ENCODE data around the gene RBM4.
"Not testable (repeated sequence)": the region's sequence is repeated elsewhere in the genome, so short reads cannot be mapped to it uniquely, and the experiment has no call there.

RBM4 gene

DNA sequence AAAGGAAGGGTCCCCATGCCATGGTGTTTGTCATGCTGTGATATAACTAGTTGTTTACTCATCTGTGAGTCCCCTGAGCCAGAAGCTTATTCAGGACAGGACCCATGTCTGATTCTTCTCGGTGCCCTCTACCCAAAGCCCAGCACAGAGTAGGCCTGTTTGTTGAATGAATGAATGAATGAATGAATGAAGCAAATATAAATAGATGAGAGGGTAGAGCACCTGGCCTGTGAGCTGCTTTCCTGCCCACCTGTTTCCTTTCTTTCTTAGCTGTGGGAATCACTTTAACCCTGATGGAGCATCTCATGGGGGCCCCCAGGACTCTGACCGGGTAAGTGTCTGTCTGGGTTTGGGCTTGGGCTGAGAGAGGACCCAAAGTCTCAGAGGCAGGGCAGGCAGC is 38.3 kb upstream of the RBM4 start:
- H3K4me3 ChIP-seq (ENCODE audit: low read depth, low read length) = no peak overlapping the region
- H3K27me3 ChIP-seq (ENCODE audit: control insufficient read depth, insufficient read depth, low read length) = no peaks in the 10 kb centered on the region
- no peak overlapping the region for H3K27ac ChIP-seq (ENCODE audit: low read depth, low read length)
- H3K36me3 ChIP-seq (ENCODE audit: control insufficient read depth, insufficient read depth, low read length) = peaks cover 54% of the 10 kb centered on the region
- no peak overlapping the region for H3K9ac ChIP-seq (ENCODE audit: low read length)
- H3K9me3 ChIP-seq (ENCODE audit: control insufficient read depth, insufficient read depth, low read depth, low read length) = no peaks in the 10 kb centered on the region
- H3K4me1 ChIP-seq (ENCODE audit: control insufficient read depth, insufficient read depth, low read length) = no peaks in the 10 kb centered on the region

- Histone ChIP-seq H3K9me3 (ENCODE audit: control insufficient read depth, insufficient read depth, low read depth, low read length) (no peaks in the 10 kb centered on the region), H3K36me3 (ENCODE audit: control insufficient read depth, insufficient read depth, low read length) (peaks cover 54% of the 10 kb centered on the region), H3K4me1 (ENCODE audit: control insufficient read depth, insufficient read depth, low read length) (no peaks in the 10 kb centered on the region), H3K27ac (ENCODE audit: low read depth, low read length) (no peak overlapping the region), H3K9ac (ENCODE audit: low read length) (no peak overlapping the region), H3K27me3 (ENCODE audit: control insufficient read depth, insufficient read depth, low read length) (no peaks in the 10 kb centered on the region), H3K4me3 (ENCODE audit: low read depth, low read length) (no peak overlapping the region)
Measured at GRCh38 chr11:66600631-66601233, 37.8 kb upstream of the RBM4 start.

GRCh38 chr11:66603072-66603471 is 35.4 kb upstream of the RBM4 start:
- H3K4me3 ChIP-seq (ENCODE audit: low read depth, low read length) = no peak overlapping the region
- peaks cover 66% of the 10 kb centered on the region for H3K36me3 ChIP-seq (ENCODE audit: control insufficient read depth, insufficient read depth, low read length)
- no peaks in the 10 kb centered on the region for H3K27me3 ChIP-seq (ENCODE audit: control insufficient read depth, insufficient read depth, low read length)
- no peak overlapping the region for H3K27ac ChIP-seq (ENCODE audit: low read depth, low read length)
- no peaks in the 10 kb centered on the region for H3K9me3 ChIP-seq (ENCODE audit: control insufficient read depth, insufficient read depth, low read depth, low read length)
- H3K4me1 ChIP-seq (ENCODE audit: control insufficient read depth, insufficient read depth, low read length) = no peaks in the 10 kb centered on the region
- no peak overlapping the region for H3K9ac ChIP-seq (ENCODE audit: low read length)

DNA sequence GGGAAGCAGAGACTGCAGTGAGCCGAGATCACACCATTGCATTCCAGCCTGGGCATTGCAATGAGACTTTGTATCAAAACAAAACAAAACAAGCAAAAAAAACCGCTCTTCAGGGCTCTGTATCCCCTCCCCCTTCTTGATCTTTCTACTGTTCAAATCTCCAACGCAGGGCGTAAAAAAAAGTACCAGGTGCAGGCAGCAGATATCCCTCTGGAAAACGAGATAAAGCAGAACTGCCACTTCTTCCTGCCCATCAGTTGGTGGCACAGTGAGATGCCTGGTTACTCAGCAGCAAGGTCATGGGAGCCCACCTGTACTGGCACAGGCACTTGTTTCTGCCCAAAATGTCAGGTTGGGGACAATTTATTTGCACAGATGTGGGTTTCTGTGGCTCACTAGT is 34.3 kb upstream of the RBM4 start:
- Histone ChIP-seq H3K27me3 (ENCODE audit: control insufficient read depth, insufficient read depth, low read length) (no peaks in the 10 kb centered on the region), H3K4me3 (ENCODE audit: low read depth, low read length) (no peak overlapping the region), H3K9ac (ENCODE audit: low read length) (no peak overlapping the region), H3K4me1 (ENCODE audit: control insufficient read depth, insufficient read depth, low read length) (no peaks in the 10 kb centered on the region), H3K27ac (ENCODE audit: low read depth, low read length) (no peak overlapping the region), H3K36me3 (ENCODE audit: control insufficient read depth, insufficient read depth, low read length) (peaks cover 61% of the 10 kb centered on the region), H3K9me3 (ENCODE audit: control insufficient read depth, insufficient read depth, low read depth, low read length) (no peaks in the 10 kb centered on the region)

DNA sequence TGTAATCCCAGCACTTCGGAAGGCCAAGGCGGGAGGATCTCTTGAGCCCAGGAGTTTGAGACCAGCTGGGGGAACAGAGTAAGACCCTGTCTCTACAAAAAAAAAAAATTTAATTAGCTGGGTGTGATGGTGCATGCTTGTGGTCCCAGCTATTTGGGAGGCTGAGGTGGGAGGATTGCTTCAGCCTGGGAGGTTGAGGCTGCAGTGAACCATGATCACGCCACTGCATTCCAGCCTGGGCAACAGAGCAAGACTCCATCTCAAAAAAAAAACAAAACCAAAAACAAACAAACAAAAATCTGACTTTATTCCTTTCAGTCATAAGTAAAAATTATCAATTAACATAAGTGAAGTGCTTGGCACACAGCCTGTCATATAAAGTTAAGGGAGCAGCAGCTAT is 31.9 kb upstream of the RBM4 start:
- H3K9me3 ChIP-seq (ENCODE audit: control insufficient read depth, insufficient read depth, low read depth, low read length); H3K27me3 ChIP-seq (ENCODE audit: control insufficient read depth, insufficient read depth, low read length); H3K9ac ChIP-seq (ENCODE audit: low read length); H3K4me1 ChIP-seq (ENCODE audit: control insufficient read depth, insufficient read depth, low read length); H3K4me3 ChIP-seq (ENCODE audit: low read depth, low read length); H3K27ac ChIP-seq (ENCODE audit: low read depth, low read length): not testable (repeated sequence)
- peaks cover 41% of the 10 kb centered on the region for H3K36me3 ChIP-seq (ENCODE audit: control insufficient read depth, insufficient read depth, low read length)

- H3K27ac ChIP-seq (ENCODE audit: low read depth, low read length) = no peak overlapping the region
- H3K36me3 ChIP-seq (ENCODE audit: control insufficient read depth, insufficient read depth, low read length) = peaks cover 37% of the 10 kb centered on the region
- H3K9ac ChIP-seq (ENCODE audit: low read length) = no peak overlapping the region
- no peak overlapping the region for H3K4me3 ChIP-seq (ENCODE audit: low read depth, low read length)
- H3K27me3 ChIP-seq (ENCODE audit: control insufficient read depth, insufficient read depth, low read length) = no peaks in the 10 kb centered on the region
- 0 out of 2 replicates have a peak, but pooled peaks cover 8% of the 10 kb centered on the region for H3K9me3 ChIP-seq (ENCODE audit: control insufficient read depth, insufficient read depth, low read depth, low read length)
- no peaks in the 10 kb centered on the region for H3K4me1 ChIP-seq (ENCODE audit: control insufficient read depth, insufficient read depth, low read length)
Measured at GRCh38 chr11:66607126-66607834, 31.2 kb upstream of the RBM4 start.

DNA sequence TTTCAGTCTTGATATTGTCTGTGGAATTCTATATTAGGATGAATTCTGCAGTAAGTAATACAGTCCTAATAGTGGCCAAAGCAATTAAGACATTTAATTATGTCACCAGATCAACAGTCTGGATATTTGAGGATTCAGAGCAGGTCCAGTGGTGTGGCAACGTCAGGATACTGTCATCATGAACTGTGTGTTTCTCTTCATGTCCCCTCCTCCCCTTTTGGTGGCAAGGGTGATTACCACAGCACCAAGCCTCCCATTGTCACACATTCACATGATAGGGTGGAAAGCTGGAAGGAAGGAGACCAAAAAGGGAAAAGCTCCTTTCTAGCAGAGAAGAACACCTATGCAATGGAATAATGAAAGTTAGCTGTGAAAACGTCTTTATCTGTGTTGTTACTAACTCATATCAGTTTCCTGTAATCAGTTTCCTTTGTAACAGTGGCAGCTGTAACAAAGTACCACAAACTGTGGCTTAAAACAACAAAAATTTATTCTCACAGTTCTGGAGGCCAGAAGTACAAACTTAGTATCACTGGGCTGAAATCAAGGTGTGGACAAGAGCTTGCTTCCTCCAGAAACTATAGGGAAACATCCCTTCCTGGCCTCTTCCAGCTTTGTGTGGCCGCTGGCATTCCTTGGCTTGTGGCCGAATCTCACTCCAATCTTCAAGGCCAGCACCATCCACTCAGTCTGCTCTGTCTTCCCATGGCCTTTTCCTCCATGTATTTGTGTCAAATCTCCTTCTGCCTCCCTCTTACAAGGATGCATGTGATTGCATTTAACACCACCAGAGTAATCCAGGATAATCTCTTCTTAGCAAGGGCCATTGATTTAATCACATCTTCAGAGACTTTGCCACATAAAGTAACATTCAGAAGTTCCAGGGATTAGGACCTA is 28.5 kb upstream of the RBM4 start:
- Histone ChIP-seq H3K4me1 (ENCODE audit: control insufficient read depth, insufficient read depth, low read length) (no peaks in the 10 kb centered on the region), H3K9ac (ENCODE audit: low read length) (no peak overlapping the region), H3K27me3 (ENCODE audit: control insufficient read depth, insufficient read depth, low read length) (no peaks in the 10 kb centered on the region), H3K36me3 (ENCODE audit: control insufficient read depth, insufficient read depth, low read length) (peaks cover 19% of the 10 kb centered on the region), H3K9me3 (ENCODE audit: control insufficient read depth, insufficient read depth, low read depth, low read length) (0 out of 2 replicates have a peak, but pooled peaks cover 8% of the 10 kb centered on the region), H3K27ac (ENCODE audit: low read depth, low read length) (no peak overlapping the region), H3K4me3 (ENCODE audit: low read depth, low read length) (no peak overlapping the region)

DNA sequence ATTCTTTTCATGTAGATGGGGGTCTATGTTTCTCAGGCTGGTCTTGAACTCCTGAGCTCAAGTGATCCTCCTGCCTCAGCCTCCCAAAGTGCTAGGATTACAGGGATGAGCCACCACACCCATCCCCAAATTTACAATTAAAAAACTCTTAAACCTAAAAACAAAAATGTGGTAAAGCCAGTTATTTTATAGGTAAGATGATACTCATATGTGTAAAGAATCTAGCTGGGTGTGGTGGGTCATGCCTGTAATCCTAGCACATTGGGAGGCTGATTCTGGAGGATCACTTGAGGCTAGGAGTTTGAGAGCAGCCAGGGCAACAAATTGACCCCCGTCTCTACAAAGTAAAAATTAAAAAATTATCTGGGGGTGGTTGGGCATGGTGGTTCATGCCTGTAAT is 26.0 kb upstream of the RBM4 start:
- Histone ChIP-seq H3K36me3 (ENCODE audit: control insufficient read depth, insufficient read depth, low read length) (peaks cover 3% of the 10 kb centered on the region), H3K9ac (ENCODE audit: low read length) (no peak overlapping the region), H3K9me3 (ENCODE audit: control insufficient read depth, insufficient read depth, low read depth, low read length) (0 out of 2 replicates have a peak, but pooled peaks cover 8% of the 10 kb centered on the region), H3K27me3 (ENCODE audit: control insufficient read depth, insufficient read depth, low read length) (no peaks in the 10 kb centered on the region), H3K4me3 (ENCODE audit: low read depth, low read length) (no peak overlapping the region), H3K4me1 (ENCODE audit: control insufficient read depth, insufficient read depth, low read length) (no peaks in the 10 kb centered on the region), H3K27ac (ENCODE audit: low read depth, low read length) (no peak overlapping the region)

- Histone ChIP-seq H3K4me1 (ENCODE audit: control insufficient read depth, insufficient read depth, low read length) (peaks cover 9% of the 10 kb centered on the region), H3K9me3 (ENCODE audit: control insufficient read depth, insufficient read depth, low read depth, low read length) (0 out of 2 replicates have a peak, but pooled peaks cover 8% of the 10 kb centered on the region), H3K4me3 (ENCODE audit: low read depth, low read length) (no peak overlapping the region), H3K36me3 (ENCODE audit: control insufficient read depth, insufficient read depth, low read length) (peaks cover 19% of the 10 kb centered on the region), H3K27me3 (ENCODE audit: control insufficient read depth, insufficient read depth, low read length) (no peaks in the 10 kb centered on the region), H3K9ac (ENCODE audit: low read length) (no peak overlapping the region), H3K27ac (ENCODE audit: low read depth, low read length) (no peak overlapping the region)
Measured at GRCh38 chr11:66614073-66614472, 24.4 kb upstream of the RBM4 start.

DNA sequence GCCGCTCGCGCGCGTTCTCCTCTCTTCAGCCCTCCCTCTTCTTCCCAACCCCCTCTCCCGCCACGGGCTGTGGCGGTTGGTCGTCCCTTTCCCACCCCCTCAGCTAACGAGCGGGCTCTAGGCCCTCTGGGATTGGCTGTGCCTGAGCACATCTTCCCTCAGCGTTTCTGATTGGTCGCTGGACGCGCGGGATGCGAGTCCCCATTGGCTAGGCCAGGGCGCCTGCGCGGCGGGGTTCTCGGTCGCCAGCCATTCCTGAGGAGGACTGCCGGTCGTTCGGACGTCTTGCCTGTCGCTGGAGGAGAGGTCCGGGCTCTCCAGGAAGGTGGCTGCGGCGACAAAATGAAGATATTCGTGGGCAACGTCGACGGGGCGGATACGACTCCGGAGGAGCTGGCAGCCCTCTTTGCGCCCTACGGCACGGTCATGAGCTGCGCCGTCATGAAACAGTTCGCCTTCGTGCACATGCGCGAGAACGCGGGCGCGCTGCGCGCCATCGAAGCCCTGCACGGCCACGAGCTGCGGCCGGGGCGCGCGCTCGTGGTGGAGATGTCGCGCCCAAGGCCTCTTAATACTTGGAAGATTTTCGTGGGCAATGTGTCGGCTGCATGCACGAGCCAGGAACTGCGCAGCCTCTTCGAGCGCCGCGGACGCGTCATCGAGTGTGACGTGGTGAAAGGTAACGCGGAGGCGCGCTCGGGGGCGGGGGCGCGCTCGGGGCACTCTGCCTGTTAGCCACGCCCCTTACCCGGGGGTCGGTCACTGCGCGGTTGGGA is 21.9 kb upstream of the RBM4 start, which contains the start of gene RBM14:
TSS of gene RBM14 (plus strand) at position 252 of the 776 bp plus-strand sequence. CDS start at position 343, 91 bp downstream.
- Histone ChIP-seq H3K4me3 (ENCODE audit: low read depth, low read length) (peak within 1 kb of the TSS; percentile 93), H3K9ac (ENCODE audit: low read length) (peak within 1 kb of the TSS; percentile 99), H3K27ac (ENCODE audit: low read depth, low read length) (peak within 1 kb of the TSS; percentile 95), H3K9me3 (ENCODE audit: control insufficient read depth, insufficient read depth, low read depth, low read length) (no peaks in the 10 kb centered on the region), H3K36me3 (ENCODE audit: control insufficient read depth, insufficient read depth, low read length) (peaks cover 38% of the 10 kb centered on the region), H3K4me1 (ENCODE audit: control insufficient read depth, insufficient read depth, low read length) (peaks cover 9% of the 10 kb centered on the region), H3K27me3 (ENCODE audit: control insufficient read depth, insufficient read depth, low read length) (no peaks in the 10 kb centered on the region)

Measured in HUES6 (cell line).